IMR-90 (cell line): Measurements from ENCODE around the gene OR7C1. TPM values are rescaled to one million over a fixed set of nuclear protein-coding genes. Genes with fewer than 3 reads are reported as not detected.

Experiments
- ATAC-seq: fragments of 200-7000 bp; cut with Tn5 transposase; 2 replicates; pipeline ENCODE4 v1.9.1; 2020; ENCODE audit warnings: low read depth, mild to moderate bottlenecking, moderate library complexity
- BruUV-seq: library from RNA; stranded (reverse); fragments of 400-500 nt; replicated peaks from 2 replicates; lab custom pipeline; 2021; lab: Mats Ljungman, UMichigan
- CTCF ChIA-PET: fragments of 300-600 bp; formaldehyde crosslinking; extraction: SDS; loops from one replicate; lab custom pipeline; 2021; ENCODE audit warnings: antibody characterized with exemption; lab: Yijun Ruan, JAX
- POLR2A ChIA-PET: fragments of 300-600 bp; sonication (Branson Sonifier 250); formaldehyde crosslinking; loops from one replicate; lab custom pipeline; 2022; ENCODE audit warnings: antibody characterized with exemption; ENCODE audit not compliant: unreplicated experiment; lab: Charles Lee
- DNase-seq: peaks from one replicate; pipeline ENCODE4 v3.0.0; 2013
- H2AFZ ChIP-seq: replicated peaks from 2 replicates; pipeline ENCODE3; 2013; ENCODE audit warnings: low read length, mild to moderate bottlenecking; ENCODE audit not compliant: poor library complexity
- H2AK5ac ChIP-seq: 2 replicates; pipeline ENCODE4 v1.6.1; 2013; ENCODE audit warnings: low read depth, low read length, inconsistent platforms
- H2AK9ac ChIP-seq: replicated peaks from 2 replicates; pipeline ENCODE3; 2013; ENCODE audit warnings: mild to moderate bottlenecking, low read depth, low read length, moderate library complexity; ENCODE audit not compliant: poor library complexity
- H2BK120ac ChIP-seq: 2 replicates; pipeline ENCODE4 v1.6.1; 2013; ENCODE audit warnings: low read depth, low read length, inconsistent platforms
- H2BK15ac ChIP-seq: 3 replicates; pipeline ENCODE4 v1.6.1; 2013; ENCODE audit warnings: low read depth, low read length, inconsistent platforms
- H2BK20ac ChIP-seq: 2 replicates; pipeline ENCODE4 v1.6.1; 2013; ENCODE audit warnings: low read depth, mild to moderate bottlenecking, inconsistent platforms, low read length, moderate library complexity
- H2BK5ac ChIP-seq: 2 replicates; pipeline ENCODE4 v1.6.1; 2013; ENCODE audit warnings: mild to moderate bottlenecking, low read depth, low read length, inconsistent platforms; ENCODE audit not compliant: poor library complexity, severe bottlenecking
- H3K14ac ChIP-seq: replicated peaks from 2 replicates; pipeline ENCODE4 v1.6.1; 2013; ENCODE audit warnings: low read depth, low read length, inconsistent platforms
- H3K18ac ChIP-seq: 2 replicates; pipeline ENCODE4 v1.6.1; 2013; ENCODE audit warnings: low read depth, low read length, control low read depth
- H3K23ac ChIP-seq: 2 replicates; pipeline ENCODE4 v1.6.1; 2013; ENCODE audit warnings: low read depth, low read length, inconsistent platforms
- H3K27ac ChIP-seq: 2 replicates; pipeline ENCODE4 v1.5.1; 2013; ENCODE audit warnings: mild to moderate bottlenecking, control low read depth, low read length; ENCODE audit not compliant: insufficient read depth
- H3K27me3 ChIP-seq: 2 replicates; pipeline ENCODE4 v1.6.1; 2013; ENCODE audit warnings: low read length; ENCODE audit not compliant: control insufficient read depth, insufficient read depth
- H3K36me3 ChIP-seq: 2 replicates; pipeline ENCODE4 v1.6.1; 2013; ENCODE audit warnings: low read length, mixed read lengths; ENCODE audit not compliant: control insufficient read depth, insufficient read depth
- H3K4ac ChIP-seq: 2 replicates; pipeline ENCODE4 v1.6.1; 2013; ENCODE audit warnings: low read depth, low read length, inconsistent platforms
- H3K4me1 ChIP-seq: 2 replicates; pipeline ENCODE4 v1.6.1; 2013; ENCODE audit warnings: low read length, mixed read lengths; ENCODE audit not compliant: control insufficient read depth, insufficient read depth
- H3K4me2 ChIP-seq: 2 replicates; pipeline ENCODE4 v1.6.1; 2013; ENCODE audit warnings: low read depth, mild to moderate bottlenecking, control low read depth, low read length, moderate library complexity
- H3K4me3 ChIP-seq: 2 replicates; pipeline ENCODE4 v1.5.1; 2013; ENCODE audit warnings: low read depth, mild to moderate bottlenecking, control low read depth, low read length, moderate library complexity; ENCODE audit not compliant: insufficient read depth
- H3K56ac ChIP-seq: 2 replicates; pipeline ENCODE4 v1.6.1; 2013; ENCODE audit warnings: low read length, inconsistent platforms; ENCODE audit not compliant: insufficient read depth; ENCODE audit errors: extremely low read depth
- H3K79me1 ChIP-seq, 2 experiments: 2 replicates each; pipeline ENCODE4 v1.6.1; 2013; ENCODE audit warnings: low read length in 2 of 2, inconsistent platforms in 1 of 2, low read depth in 1 of 2
- H3K9ac ChIP-seq: 2 replicates; pipeline ENCODE4 v1.6.1; 2013; ENCODE audit warnings: low read depth, low read length, control low read depth
- H3K9me1 ChIP-seq: 2 replicates; pipeline ENCODE4 v1.6.1; 2013; ENCODE audit warnings: low read length, inconsistent platforms; ENCODE audit not compliant: insufficient read depth
- H3K9me3 ChIP-seq: 2 replicates; pipeline ENCODE4 v1.6.1; 2013; ENCODE audit warnings: low read length; ENCODE audit not compliant: control insufficient read depth, insufficient read depth
- H4K20me1 ChIP-seq: 2 replicates; pipeline ENCODE4 v1.6.1; 2013; ENCODE audit warnings: low read length, inconsistent platforms; ENCODE audit not compliant: insufficient read depth
- H4K5ac ChIP-seq: 2 replicates; pipeline ENCODE4 v1.6.1; 2013; ENCODE audit warnings: mild to moderate bottlenecking, low read depth, low read length, control low read depth
- H4K8ac ChIP-seq, 2 experiments: 2 replicates each; pipeline ENCODE4 v1.6.1; 2013; ENCODE audit warnings: low read depth in 2 of 2, low read length in 2 of 2, control low read depth in 1 of 2, inconsistent platforms in 1 of 2
- H4K91ac ChIP-seq: 2 replicates; pipeline ENCODE4 v1.6.1; 2013; ENCODE audit warnings: low read depth, low read length, inconsistent platforms; ENCODE audit not compliant: insufficient read depth
- BHLHE40 ChIP-seq: fragments of 150-350 bp; IDR thresholded peaks from 2 replicates; pipeline ENCODE4 v1.6.1; 2016; ENCODE audit warnings: mild to moderate bottlenecking, low read depth, low read length
- CEBPB ChIP-seq: IDR thresholded peaks from 2 replicates; pipeline ENCODE4 v1.6.1; 2012; ENCODE audit warnings: low read depth, low read length, improper control_type of control experiment
- CHD1 ChIP-seq: IDR thresholded peaks from 2 replicates; pipeline ENCODE4 v1.6.1; 2012; ENCODE audit warnings: low read depth, low read length, improper control_type of control experiment
- ELK1 ChIP-seq: fragments of 150-350 bp; IDR thresholded peaks from 2 replicates; pipeline ENCODE4 v1.6.1; 2016; ENCODE audit warnings: low read depth, mild to moderate bottlenecking, low read length, moderate library complexity, borderline replicate concordance
- FOS ChIP-seq: fragments of 150-350 bp; IDR thresholded peaks from 2 replicates; pipeline ENCODE4 v1.6.1; 2016; ENCODE audit warnings: low read depth, low read length
- MAFK ChIP-seq: IDR thresholded peaks from 2 replicates; pipeline ENCODE4 v1.6.1; 2012; ENCODE audit warnings: low read depth, low read length, improper control_type of control experiment
- MAZ ChIP-seq: IDR thresholded peaks from 2 replicates; pipeline ENCODE4 v1.6.1; 2012; ENCODE audit warnings: low read depth, mild to moderate bottlenecking, low read length, improper control_type of control experiment, moderate library complexity, borderline replicate concordance
- MXI1 ChIP-seq: IDR thresholded peaks from 2 replicates; pipeline ENCODE4 v1.6.1; 2012; ENCODE audit warnings: low read depth, mild to moderate bottlenecking, low read length, moderate library complexity, borderline replicate concordance
- NFE2L2 ChIP-seq: fragments of 150-350 bp; IDR thresholded peaks from 2 replicates; pipeline ENCODE4 v1.6.1; 2016; ENCODE audit warnings: low read depth, mild to moderate bottlenecking, low read length
- POLR2A ChIP-seq: IDR thresholded peaks from 2 replicates; pipeline ENCODE4 v1.6.1; 2012; ENCODE audit warnings: mild to moderate bottlenecking, low read depth, low read length
- RAD21 ChIP-seq: IDR thresholded peaks from 2 replicates; pipeline ENCODE4 v1.6.1; 2012; ENCODE audit warnings: low read length, improper control_type of control experiment
- RCOR1 ChIP-seq: IDR thresholded peaks from 2 replicates; pipeline ENCODE4 v1.6.1; 2012; ENCODE audit warnings: mild to moderate bottlenecking, low read length, improper control_type of control experiment; ENCODE audit not compliant: insufficient replicate concordance
- RFX5 ChIP-seq: IDR thresholded peaks from 2 replicates; pipeline ENCODE4 v1.8.0; 2012; ENCODE audit warnings: low read depth, mild to moderate bottlenecking, low read length, moderate library complexity
- SMC3 ChIP-seq: fragments of 150-350 bp; IDR thresholded peaks from 2 replicates; pipeline ENCODE4 v1.6.1; 2016; ENCODE audit warnings: low read depth, mild to moderate bottlenecking, antibody characterized with exemption, low read length, moderate library complexity
- USF2 ChIP-seq: fragments of 150-350 bp; IDR thresholded peaks from 2 replicates; pipeline ENCODE4 v1.6.1; 2017; ENCODE audit warnings: mild to moderate bottlenecking, antibody characterized with exemption, low read length, low read depth
- WGBS, 2 experiments: methylation state at CpG; one replicate each; pipeline versions ENCODE4 v1.1.5 to v1.1.7; 2013; ENCODE audit warnings: missing lambda C conversion rate in 2 of 2; ENCODE audit not compliant: insufficient read length in 1 of 2; ENCODE audit errors: extremely low coverage in 2 of 2; 5-methylcytosine and 5-hydroxymethylcytosine counted together
- dilution Hi-C: fragments of 300-500 bp; cut with HindIII; formaldehyde crosslinking; loops from one replicate; pipeline ENCODE4 v1.14.3; 2018; ENCODE audit warnings: low sequenced_read_pairs; ENCODE audit not compliant: unreplicated experiment
- in situ Hi-C: fragments of 300-500 bp; cut with MboI; formaldehyde crosslinking; loops from 3 replicates; pipeline ENCODE4 v1.14.3; 2019; ENCODE audit warnings: low sequenced_read_pairs, inconsistent platforms, mixed read lengths
- intact Hi-C: fragments of 100-400 bp; cut with micrococcal nuclease; formaldehyde crosslinking; loops from 2 replicates; pipeline ENCODE4 v1.10.0; 2022
- polyA plus RNA-seq, 3 experiments: library from polyadenylated mRNA; depleted of rRNA; stranded (reverse); fragments of >200 nt; gene quantifications; 2 replicates each; pipeline ENCODE4 v1.2.3, GENCODE V29; 2012; ENCODE audit warnings: low replicate concordance in 1 of 3
- total RNA-seq: library from RNA; depleted of rRNA; stranded (reverse); fragments of >200 nt; gene quantifications from 2 replicates; pipeline ENCODE4 v1.2.3, GENCODE V29; 2012
- TF ChIP-seq, protein P1 (sequence below): conservative IDR thresholded peaks from 2 replicates; pipeline ENCODE4 v1.5.1; 2012; ENCODE audit warnings: mild to moderate bottlenecking, low read depth, low read length, improper control_type of control experiment

Gene OR7C1
- total and polyA plus RNA-seq, 2 of the 4 experiments (the other 2 are of a cell fraction), result not detected

DNA sequence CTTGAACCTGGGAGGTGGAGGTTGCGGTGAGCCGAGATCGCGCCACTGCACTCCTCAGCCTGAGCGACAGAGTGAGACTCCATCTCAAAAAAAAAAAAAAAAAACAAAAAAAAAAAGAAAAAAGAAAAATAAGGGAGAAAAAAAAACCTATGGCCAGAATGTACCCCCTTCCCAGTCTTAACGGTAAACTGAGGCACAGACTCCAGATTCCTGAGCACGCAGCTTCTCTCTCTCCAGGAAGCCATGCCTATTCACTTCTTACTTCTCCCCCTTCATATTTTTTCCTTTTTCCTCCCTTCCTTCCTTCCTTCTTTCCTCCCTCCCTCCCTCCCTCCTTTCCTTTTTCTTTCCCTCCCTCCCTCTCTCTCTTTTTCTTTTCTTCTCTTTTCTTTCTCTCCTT is 62.0 kb downstream of the OR7C1 start:
- Histone ChIP-seq H3K23ac (no peak overlapping the region), H3K4ac (no peak overlapping the region), H4K91ac (no peak overlapping the region), H3K27ac (no peak overlapping the region), H3K27me3 (no peaks in the 10 kb centered on the region), H3K79me1 (no peaks in the 10 kb centered on the region), H3K14ac (no peak overlapping the region), H3K9ac (no peak overlapping the region), H4K5ac (no peak overlapping the region), H2BK120ac (no peak overlapping the region), H2BK20ac (no peak overlapping the region), H4K8ac (no peak overlapping the region), H3K56ac (no peak overlapping the region), H2BK5ac (no peak overlapping the region), H3K18ac (no peak overlapping the region), H2AK9ac (no peak overlapping the region), H3K36me3 (no peaks in the 10 kb centered on the region), H3K4me3 (no peak overlapping the region), H4K20me1 (no peaks in the 10 kb centered on the region), H2AK5ac (no peak overlapping the region), H3K9me3 (peaks cover 11% of the 10 kb centered on the region), H2BK15ac (no peak overlapping the region), H2AFZ (no peak overlapping the region), H3K4me2 (no peak overlapping the region), H3K9me1 (no peaks in the 10 kb centered on the region), H3K4me1 (no peaks in the 10 kb centered on the region)
- intact Hi-C loops, result no loop called here
- ChIA-PET CTCF (no interaction called here), POLR2A (no interaction called here)
- no TSS peak for BruUV-seq
- DNase-seq, result no peak
- TF ChIP-seq MXI1 (no peak), SMC3 (no peak), NFE2L2 (no peak), RFX5 (no peak), MAZ (no peak), USF2 (no peak), BHLHE40 (no peak), CHD1 (no peak), POLR2A (no peak), RCOR1 (no peak), RAD21 (no peak), ELK1 (no peak), CEBPB (no peak), FOS (no peak), MAFK (no peak)
- TF ChIP-seq, protein P1, sequence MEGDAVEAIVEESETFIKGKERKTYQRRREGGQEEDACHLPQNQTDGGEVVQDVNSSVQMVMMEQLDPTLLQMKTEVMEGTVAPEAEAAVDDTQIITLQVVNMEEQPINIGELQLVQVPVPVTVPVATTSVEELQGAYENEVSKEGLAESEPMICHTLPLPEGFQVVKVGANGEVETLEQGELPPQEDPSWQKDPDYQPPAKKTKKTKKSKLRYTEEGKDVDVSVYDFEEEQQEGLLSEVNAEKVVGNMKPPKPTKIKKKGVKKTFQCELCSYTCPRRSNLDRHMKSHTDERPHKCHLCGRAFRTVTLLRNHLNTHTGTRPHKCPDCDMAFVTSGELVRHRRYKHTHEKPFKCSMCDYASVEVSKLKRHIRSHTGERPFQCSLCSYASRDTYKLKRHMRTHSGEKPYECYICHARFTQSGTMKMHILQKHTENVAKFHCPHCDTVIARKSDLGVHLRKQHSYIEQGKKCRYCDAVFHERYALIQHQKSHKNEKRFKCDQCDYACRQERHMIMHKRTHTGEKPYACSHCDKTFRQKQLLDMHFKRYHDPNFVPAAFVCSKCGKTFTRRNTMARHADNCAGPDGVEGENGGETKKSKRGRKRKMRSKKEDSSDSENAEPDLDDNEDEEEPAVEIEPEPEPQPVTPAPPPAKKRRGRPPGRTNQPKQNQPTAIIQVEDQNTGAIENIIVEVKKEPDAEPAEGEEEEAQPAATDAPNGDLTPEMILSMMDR, result no peak
- no peak for ATAC-seq
- WGBS, 2 experiments, result 63% methylated on average over 2 of the region's 7 CpGs; no CpG with 5 or more reads in 1 of the 2 experiments
- dilution Hi-C loops, result no loop called here
- in situ Hi-C loops, result no loop called here
